A549 (cell line): ENCODE results near the gene ATP6V1A. TPM values are rescaled to one million over a fixed set of nuclear protein-coding genes. Genes with fewer than 3 reads are reported as not detected.

Source experiments
- ATAC-seq, 2 experiments: fragments of 200-7000 bp in 1 of 2; fragments of >200 bp in 1 of 2; cut with Nextera tagmentation in 1 of 2; cut with Tn5 transposase in 1 of 2; 3 replicates each; pipeline versions ENCODE4 v1.8.0 to v1.9.1; 2018 to 2020; ENCODE audit warnings: mild to moderate bottlenecking in 1 of 2, moderate library complexity in 1 of 2
- CTCF ChIA-PET: fragments of 300-600 bp; sonication (Branson Sonifier 250); formaldehyde crosslinking; extraction: SDS; loops from one replicate; lab custom pipeline; 2021; ENCODE audit warnings: antibody characterized with exemption, inconsistent platforms; lab: Yijun Ruan, JAX
- POLR2A ChIA-PET: fragments of 350-600 bp; formaldehyde crosslinking; extraction: SDS; loops from one replicate; lab custom pipeline; 2021; ENCODE audit warnings: antibody characterized with exemption, inconsistent platforms; lab: Yijun Ruan, JAX
- DNase-seq, 2 experiments: peaks; one replicate each; pipeline versions ENCODE4 v3.0.0 to v3.0.0-alpha.2; 2011 to 2016; ENCODE audit warnings: low read depth in 1 of 2, low spot score in 1 of 2
- FAIRE-seq: peaks from 2 replicates; lab custom pipeline; 2011; peaks lifted over from hg19 to GRCh38; lab: Jason Lieb, UNC
- H3K27ac ChIP-seq, 2 experiments: fragments of >200 bp; sonication (Bioruptor Twin); formaldehyde crosslinking; 3 replicates each; pipeline ENCODE4 v1.5.1; 2016 to 2017
- H3K4me1 ChIP-seq: fragments of >200 bp; sonication (Bioruptor Twin); formaldehyde crosslinking; 3 replicates; pipeline ENCODE4 v1.6.1; 2016
- H3K4me2 ChIP-seq: fragments of >200 bp; sonication (Bioruptor Twin); formaldehyde crosslinking; 3 replicates; pipeline ENCODE4 v1.6.1; 2016
- H3K4me3 ChIP-seq: fragments of >200 bp; sonication (Bioruptor Twin); formaldehyde crosslinking; 3 replicates; pipeline ENCODE4 v1.5.1; 2016
- H3K9me3 ChIP-seq: fragments of >200 bp; sonication (Bioruptor Twin); formaldehyde crosslinking; 3 replicates; pipeline ENCODE4 v1.6.1; 2016
- BHLHE40 ChIP-seq: IDR thresholded peaks from 2 replicates; pipeline ENCODE4 v1.6.1; 2012; ENCODE audit warnings: low read depth, low read length, inconsistent platforms
- CBX2 ChIP-seq: fragments of 200-600 bp; sonication (generic); IDR thresholded peaks from 2 replicates; pipeline ENCODE4 v1.6.1; 2016; ENCODE audit warnings: low read depth, mild to moderate bottlenecking, borderline replicate concordance
- CHD2 ChIP-seq: fragments of 150-350 bp; IDR thresholded peaks from 2 replicates; pipeline ENCODE4 v1.6.1; 2014; ENCODE audit warnings: low read length; ENCODE audit not compliant: partially characterized antibody
- CHD4 ChIP-seq: fragments of 200-600 bp; sonication (generic); IDR thresholded peaks from 2 replicates; pipeline ENCODE4 v1.6.1; 2016; ENCODE audit warnings: antibody characterized with exemption, mild to moderate bottlenecking, borderline replicate concordance
- EHMT2 ChIP-seq: fragments of 200-600 bp; sonication (generic); IDR thresholded peaks from 2 replicates; pipeline ENCODE4 v1.6.1; 2016; ENCODE audit warnings: antibody characterized with exemption, low read depth, mild to moderate bottlenecking, moderate library complexity
- EP300 ChIP-seq, 2 experiments: fragments of >200 bp; sonication (Bioruptor Twin); formaldehyde crosslinking; IDR thresholded peaks; 2 replicates in 1 of 2; 3 replicates in 1 of 2; pipeline ENCODE4 v1.6.1; 2016 to 2017
- ESRRA ChIP-seq: fragments of 150-350 bp; IDR thresholded peaks from 2 replicates; pipeline ENCODE4 v1.6.1; 2014; ENCODE audit warnings: mild to moderate bottlenecking, low read length, borderline replicate concordance
- FOXS1 ChIP-seq: fragments of 250-450 bp; sonication (Bioruptor Pico); IDR thresholded peaks from 2 replicates; pipeline ENCODE4 v1.5.0; 2020; ENCODE audit warnings: mild to moderate bottlenecking, moderate library complexity
- HOXA7 ChIP-seq: fragments of 250-450 bp; sonication (Bioruptor Pico); IDR thresholded peaks from 2 replicates; pipeline ENCODE4 v1.5.0; 2020; ENCODE audit warnings: mild to moderate bottlenecking, moderate library complexity
- HOXB13 ChIP-seq: fragments of 250-450 bp; sonication (Bioruptor Pico); IDR thresholded peaks from 2 replicates; pipeline ENCODE4 v1.5.0; 2020; ENCODE audit warnings: low read depth, mild to moderate bottlenecking, moderate library complexity
- JUN ChIP-seq, 2 experiments: fragments of >200 bp; sonication (Bioruptor Twin); formaldehyde crosslinking; IDR thresholded peaks; 2 replicates in 1 of 2; 3 replicates in 1 of 2; pipeline ENCODE4 v1.6.1; 2016 to 2017
- KDM1A ChIP-seq: fragments of 200-600 bp; sonication (generic); IDR thresholded peaks from 2 replicates; pipeline ENCODE4 v1.6.1; 2016; ENCODE audit warnings: low read depth, mild to moderate bottlenecking
- KDM5A ChIP-seq: fragments of 200-600 bp; sonication (generic); IDR thresholded peaks from 2 replicates; pipeline ENCODE4 v1.6.1; 2016; ENCODE audit warnings: antibody characterized with exemption, mild to moderate bottlenecking
- MAFK ChIP-seq: fragments of 450-650 bp; IDR thresholded peaks from 2 replicates; pipeline ENCODE4 v1.6.1; 2014; ENCODE audit not compliant: partially characterized antibody
- NFE2L2 ChIP-seq: fragments of 150-350 bp; conservative IDR thresholded peaks from 2 replicates; pipeline ENCODE4 v1.6.1; 2014; ENCODE audit warnings: low read length
- NR3C1 ChIP-seq: fragments of >200 bp; sonication (Bioruptor Twin); formaldehyde crosslinking; IDR thresholded peaks from 3 replicates; pipeline ENCODE4 v1.6.1; 2017
- POLR2A ChIP-seq: IDR thresholded peaks from 2 replicates; pipeline ENCODE4 v1.6.1; 2012; ENCODE audit warnings: mild to moderate bottlenecking, low read length
- POLR2AphosphoS2 ChIP-seq: conservative IDR thresholded peaks from 2 replicates; pipeline ENCODE4 v1.6.1; 2012; ENCODE audit warnings: low read length, improper control_type of control experiment, inconsistent platforms
- RARB ChIP-seq: fragments of 250-450 bp; sonication (Bioruptor Pico); IDR thresholded peaks from 2 replicates; pipeline ENCODE4 v1.8.0; 2021; ENCODE audit warnings: mild to moderate bottlenecking, moderate library complexity
- RCOR1 ChIP-seq: fragments of 150-350 bp; IDR thresholded peaks from 2 replicates; pipeline ENCODE4 v1.6.1; 2014; ENCODE audit warnings: antibody characterized with exemption, low read length, low read depth
- RFX5 ChIP-seq: fragments of 450-650 bp; IDR thresholded peaks from 2 replicates; pipeline ENCODE4 v1.7.1; 2014; ENCODE audit warnings: antibody characterized with exemption, mild to moderate bottlenecking, moderate library complexity
- SREBF2 ChIP-seq: fragments of 450-650 bp; IDR thresholded peaks from 2 replicates; pipeline ENCODE4 v1.6.1; 2014; ENCODE audit warnings: mild to moderate bottlenecking, moderate library complexity
- TFCP2L1 ChIP-seq: fragments of 250-450 bp; sonication (Bioruptor Pico); IDR thresholded peaks from 2 replicates; pipeline ENCODE4 v1.5.0; 2021; ENCODE audit warnings: mild to moderate bottlenecking
- TP53 ChIP-seq: fragments of 250-450 bp; sonication (Bioruptor Pico); IDR thresholded peaks from 2 replicates; pipeline ENCODE4 v1.5.0; 2021; ENCODE audit warnings: mild to moderate bottlenecking, moderate library complexity
- ZFP36 ChIP-seq: fragments of 450-650 bp; IDR thresholded peaks from 2 replicates; pipeline ENCODE4 v1.6.1; 2014; ENCODE audit warnings: borderline replicate concordance; ENCODE audit not compliant: partially characterized antibody
- ZSCAN20 ChIP-seq: fragments of 250-450 bp; sonication (Bioruptor Pico); IDR thresholded peaks from 2 replicates; pipeline ENCODE4 v1.8.0; 2022; ENCODE audit warnings: mild to moderate bottlenecking, moderate library complexity
- WGBS: methylation state at CpG from one replicate; pipeline ENCODE4 v1.1.6; 2017; ENCODE audit errors: missing lambda C conversion rate; 5-methylcytosine and 5-hydroxymethylcytosine counted together
- polyA plus RNA-seq, 4 experiments: library from polyadenylated mRNA; depleted of rRNA in 3 of 4; stranded (reverse); fragments of >200 nt; fragmentation: RNase III in 1 of 4; extraction: RNeasy Plus Mini Kit Qiagen cat#74134 plus additional on column Dnase treatment in 1 of 4; gene quantifications; 2 replicates in 3 of 4; 3 replicates in 1 of 4; pipeline ENCODE4 v1.2.3, GENCODE V29; 2011 to 2017
- TF ChIP-seq, protein P1 (sequence below): fragments of 450-650 bp; IDR thresholded peaks from 2 replicates; pipeline ENCODE4 v1.6.1; 2014; ENCODE audit warnings: antibody characterized with exemption
- TF ChIP-seq, protein P2 (sequence below): fragments of 200-600 bp; sonication (generic); IDR thresholded peaks from 2 replicates; pipeline ENCODE4 v1.6.1; 2016; ENCODE audit warnings: antibody characterized with exemption, mild to moderate bottlenecking, moderate library complexity
- TF ChIP-seq, protein P3 (sequence below): fragments of >200 bp; sonication (Bioruptor Twin); formaldehyde crosslinking; IDR thresholded peaks from 3 replicates; pipeline ENCODE4 v1.5.1; 2016
- TF ChIP-seq, protein P4 (sequence below): fragments of >200 bp; sonication (Bioruptor Twin); formaldehyde crosslinking; IDR thresholded peaks from 3 replicates; pipeline ENCODE4 v1.6.1; 2016
- TF ChIP-seq, protein P5 (sequence below): IDR thresholded peaks from 2 replicates; pipeline ENCODE4 v1.6.1; 2012

Gene ATP6V1A
- polyA plus RNA-seq, 2 of the 4 experiments (the other 2 are of a cell fraction): 23.4 to 39.8 TPM

DNA sequence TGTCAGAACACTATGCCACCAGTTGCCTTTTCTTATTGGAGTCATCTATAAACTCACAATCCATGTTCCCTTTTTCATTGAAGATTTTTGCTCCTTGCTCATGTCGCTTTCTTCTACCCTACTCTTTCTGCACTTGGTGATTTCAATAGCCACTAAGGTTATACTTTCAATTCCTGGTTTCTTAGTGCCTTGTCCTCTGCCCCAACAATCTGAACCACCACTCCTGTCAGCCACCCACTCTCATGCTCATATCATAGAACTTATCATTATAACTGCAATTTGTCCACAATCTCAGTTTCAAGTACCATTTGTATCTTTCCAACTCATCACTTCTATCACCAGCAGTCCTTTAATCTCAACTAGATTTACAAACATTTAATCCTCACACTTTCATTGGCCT lies 81.8 kb downstream of the ATP6V1A start:
- DNase-seq (no peak), FAIRE-seq (no peak), ATAC-seq (no peak)
- ChIA-PET POLR2A (no interaction called here), CTCF (interaction anchor here (0.8 kb wide), 1 partner anchor 43 kb away, joined by 3 read pairs; no protein-coding TSS in a partner anchor)
- H3K4me2 ChIP-seq: no peak overlapping the region
- 0 out of 3 replicates have a peak, but pooled peaks cover 5% of the 10 kb centered on the region for H3K4me1 ChIP-seq
- H3K27ac ChIP-seq: no peak overlapping the region
- WGBS: 93% methylated on average over 1 of the region's 1 CpG
- TF ChIP-seq MAFK (no peak), RCOR1 (no peak), EP300 (IDR thresholded peaks at IDR 0.05) (no peak), CBX2 (no peak), TFCP2L1 (no peak), RFX5 (no peak), ZSCAN20 (CRISPR knock-in tag) (no peak), KDM1A (no peak), BHLHE40 (no peak), FOXS1 (no peak), ZFP36 (no peak), JUN (IDR thresholded peaks at IDR 0.05) (no peak), RARB (CRISPR knock-in tag) (no peak), HOXA7 (CRISPR knock-in tag) (no peak), KDM5A (no peak), CHD4 (no peak), NFE2L2 (no peak), ESRRA (no peak)
- TF ChIP-seq, protein P1, sequence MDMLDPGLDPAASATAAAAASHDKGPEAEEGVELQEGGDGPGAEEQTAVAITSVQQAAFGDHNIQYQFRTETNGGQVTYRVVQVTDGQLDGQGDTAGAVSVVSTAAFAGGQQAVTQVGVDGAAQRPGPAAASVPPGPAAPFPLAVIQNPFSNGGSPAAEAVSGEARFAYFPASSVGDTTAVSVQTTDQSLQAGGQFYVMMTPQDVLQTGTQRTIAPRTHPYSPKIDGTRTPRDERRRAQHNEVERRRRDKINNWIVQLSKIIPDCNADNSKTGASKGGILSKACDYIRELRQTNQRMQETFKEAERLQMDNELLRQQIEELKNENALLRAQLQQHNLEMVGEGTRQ: no peak
- no peak overlapping the region for H3K4me3 ChIP-seq
- 0 out of 3 replicates have a peak, but pooled peaks cover 2% of the 10 kb centered on the region for H3K9me3 ChIP-seq

DNA sequence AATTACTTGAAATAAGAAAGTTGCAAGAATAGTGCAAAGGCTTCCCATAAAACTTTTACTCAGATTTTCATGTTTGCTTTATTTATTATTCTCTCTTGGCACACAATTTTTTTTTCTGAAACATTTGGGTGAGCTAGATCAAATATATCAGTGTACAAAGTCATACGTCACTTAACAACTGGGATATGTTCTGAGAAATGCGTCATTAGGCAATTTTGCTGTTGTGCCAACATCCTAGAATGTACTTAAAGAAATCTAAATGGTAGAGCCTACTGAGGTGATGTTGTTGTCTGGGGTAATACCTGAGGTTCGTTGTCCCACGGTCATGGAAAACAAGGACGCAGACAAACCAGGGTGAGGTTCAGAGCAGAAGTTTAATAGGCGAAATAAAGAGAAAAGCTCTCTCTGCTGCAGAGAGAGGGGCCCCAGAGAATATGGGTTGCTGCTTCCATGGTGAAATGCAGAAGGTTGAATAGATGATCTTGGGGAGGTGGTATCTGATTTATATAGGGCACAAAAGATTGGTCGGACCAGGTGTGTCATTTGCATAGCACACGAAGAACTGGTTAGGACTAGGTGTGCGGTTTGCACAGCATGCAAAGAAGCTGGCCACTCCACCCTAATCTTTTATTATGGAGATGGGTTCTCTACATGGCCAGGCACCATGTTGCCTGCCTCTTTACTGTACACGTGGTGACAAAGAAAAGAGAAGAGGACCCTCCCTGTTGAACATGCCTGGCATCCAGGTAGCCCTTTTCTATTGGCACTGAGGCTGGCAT lies 82.9 kb downstream of the ATP6V1A start:
- no peak overlapping the region for H3K4me2 ChIP-seq
- no peak for ATAC-seq

More for the DNA sequence above, 82.9 kb downstream of the ATP6V1A start:
- Histone ChIP-seq H3K4me1 (0 out of 3 replicates have a peak, but pooled peaks cover 4% of the 10 kb centered on the region), H3K9me3 (0 out of 3 replicates have a peak, but pooled peaks cover 2% of the 10 kb centered on the region), H3K27ac (no peak overlapping the region), H3K4me3 (no peak overlapping the region)
- FAIRE-seq: no peak
- ChIA-PET POLR2A (no interaction called here), CTCF (interaction anchor here (0.8 kb wide), 1 partner anchor 94 kb away, joined by 4 read pairs; no protein-coding TSS in a partner anchor)
- TF ChIP-seq CHD2 (no peak), JUN (IDR thresholded peaks at IDR 0.05) (no peak), BHLHE40 (no peak), SREBF2 (no peak), ZFP36 (no peak), POLR2A (no peak), EP300 (IDR thresholded peaks at IDR 0.05) (no peak), POLR2AphosphoS2 (no peak), NR3C1 (no peak), HOXB13 (no peak), TP53 (CRISPR knock-in tag) (no peak), EHMT2 (no peak)
- TF ChIP-seq, protein P2, sequence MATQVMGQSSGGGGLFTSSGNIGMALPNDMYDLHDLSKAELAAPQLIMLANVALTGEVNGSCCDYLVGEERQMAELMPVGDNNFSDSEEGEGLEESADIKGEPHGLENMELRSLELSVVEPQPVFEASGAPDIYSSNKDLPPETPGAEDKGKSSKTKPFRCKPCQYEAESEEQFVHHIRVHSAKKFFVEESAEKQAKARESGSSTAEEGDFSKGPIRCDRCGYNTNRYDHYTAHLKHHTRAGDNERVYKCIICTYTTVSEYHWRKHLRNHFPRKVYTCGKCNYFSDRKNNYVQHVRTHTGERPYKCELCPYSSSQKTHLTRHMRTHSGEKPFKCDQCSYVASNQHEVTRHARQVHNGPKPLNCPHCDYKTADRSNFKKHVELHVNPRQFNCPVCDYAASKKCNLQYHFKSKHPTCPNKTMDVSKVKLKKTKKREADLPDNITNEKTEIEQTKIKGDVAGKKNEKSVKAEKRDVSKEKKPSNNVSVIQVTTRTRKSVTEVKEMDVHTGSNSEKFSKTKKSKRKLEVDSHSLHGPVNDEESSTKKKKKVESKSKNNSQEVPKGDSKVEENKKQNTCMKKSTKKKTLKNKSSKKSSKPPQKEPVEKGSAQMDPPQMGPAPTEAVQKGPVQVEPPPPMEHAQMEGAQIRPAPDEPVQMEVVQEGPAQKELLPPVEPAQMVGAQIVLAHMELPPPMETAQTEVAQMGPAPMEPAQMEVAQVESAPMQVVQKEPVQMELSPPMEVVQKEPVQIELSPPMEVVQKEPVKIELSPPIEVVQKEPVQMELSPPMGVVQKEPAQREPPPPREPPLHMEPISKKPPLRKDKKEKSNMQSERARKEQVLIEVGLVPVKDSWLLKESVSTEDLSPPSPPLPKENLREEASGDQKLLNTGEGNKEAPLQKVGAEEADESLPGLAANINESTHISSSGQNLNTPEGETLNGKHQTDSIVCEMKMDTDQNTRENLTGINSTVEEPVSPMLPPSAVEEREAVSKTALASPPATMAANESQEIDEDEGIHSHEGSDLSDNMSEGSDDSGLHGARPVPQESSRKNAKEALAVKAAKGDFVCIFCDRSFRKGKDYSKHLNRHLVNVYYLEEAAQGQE: no peak
- TF ChIP-seq, protein P3, sequence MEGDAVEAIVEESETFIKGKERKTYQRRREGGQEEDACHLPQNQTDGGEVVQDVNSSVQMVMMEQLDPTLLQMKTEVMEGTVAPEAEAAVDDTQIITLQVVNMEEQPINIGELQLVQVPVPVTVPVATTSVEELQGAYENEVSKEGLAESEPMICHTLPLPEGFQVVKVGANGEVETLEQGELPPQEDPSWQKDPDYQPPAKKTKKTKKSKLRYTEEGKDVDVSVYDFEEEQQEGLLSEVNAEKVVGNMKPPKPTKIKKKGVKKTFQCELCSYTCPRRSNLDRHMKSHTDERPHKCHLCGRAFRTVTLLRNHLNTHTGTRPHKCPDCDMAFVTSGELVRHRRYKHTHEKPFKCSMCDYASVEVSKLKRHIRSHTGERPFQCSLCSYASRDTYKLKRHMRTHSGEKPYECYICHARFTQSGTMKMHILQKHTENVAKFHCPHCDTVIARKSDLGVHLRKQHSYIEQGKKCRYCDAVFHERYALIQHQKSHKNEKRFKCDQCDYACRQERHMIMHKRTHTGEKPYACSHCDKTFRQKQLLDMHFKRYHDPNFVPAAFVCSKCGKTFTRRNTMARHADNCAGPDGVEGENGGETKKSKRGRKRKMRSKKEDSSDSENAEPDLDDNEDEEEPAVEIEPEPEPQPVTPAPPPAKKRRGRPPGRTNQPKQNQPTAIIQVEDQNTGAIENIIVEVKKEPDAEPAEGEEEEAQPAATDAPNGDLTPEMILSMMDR: no peak
- TF ChIP-seq, protein P4, sequence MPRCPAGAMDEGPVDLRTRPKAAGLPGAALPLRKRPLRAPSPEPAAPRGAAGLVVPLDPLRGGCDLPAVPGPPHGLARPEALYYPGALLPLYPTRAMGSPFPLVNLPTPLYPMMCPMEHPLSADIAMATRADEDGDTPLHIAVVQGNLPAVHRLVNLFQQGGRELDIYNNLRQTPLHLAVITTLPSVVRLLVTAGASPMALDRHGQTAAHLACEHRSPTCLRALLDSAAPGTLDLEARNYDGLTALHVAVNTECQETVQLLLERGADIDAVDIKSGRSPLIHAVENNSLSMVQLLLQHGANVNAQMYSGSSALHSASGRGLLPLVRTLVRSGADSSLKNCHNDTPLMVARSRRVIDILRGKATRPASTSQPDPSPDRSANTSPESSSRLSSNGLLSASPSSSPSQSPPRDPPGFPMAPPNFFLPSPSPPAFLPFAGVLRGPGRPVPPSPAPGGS: no peak
- TF ChIP-seq, protein P5, sequence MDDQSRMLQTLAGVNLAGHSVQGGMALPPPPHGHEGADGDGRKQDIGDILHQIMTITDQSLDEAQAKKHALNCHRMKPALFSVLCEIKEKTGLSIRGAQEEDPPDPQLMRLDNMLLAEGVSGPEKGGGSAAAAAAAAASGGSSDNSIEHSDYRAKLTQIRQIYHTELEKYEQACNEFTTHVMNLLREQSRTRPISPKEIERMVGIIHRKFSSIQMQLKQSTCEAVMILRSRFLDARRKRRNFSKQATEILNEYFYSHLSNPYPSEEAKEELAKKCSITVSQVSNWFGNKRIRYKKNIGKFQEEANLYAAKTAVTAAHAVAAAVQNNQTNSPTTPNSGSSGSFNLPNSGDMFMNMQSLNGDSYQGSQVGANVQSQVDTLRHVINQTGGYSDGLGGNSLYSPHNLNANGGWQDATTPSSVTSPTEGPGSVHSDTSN: no peak
- DNase-seq: no peak
- WGBS: 67% methylated on average over 10 of the region's 10 CpGs
